Cardiac fibroblast (primary cell): ENCODE measurements around the gene APOBEC3H.

Source experiments
- DNase-seq, 2 donors: peaks; one replicate each; pipeline versions ENCODE4 v3.0.0 to v3.0.0-alpha.2; 2010; ENCODE audit warnings: low read depth in 2 of 2
- H3K4me3 ChIP-seq, 2 donors: replicated peaks in 1 of 2; 1 replicate in 1 of 2; 2 replicates in 1 of 2; pipeline ENCODE4 v1.5.1; 2011; ENCODE audit warnings: low read depth in 2 of 2, low read length in 2 of 2, mild to moderate bottlenecking in 2 of 2, moderate library complexity in 1 of 2
- TF ChIP-seq, protein P1 (sequence below): IDR thresholded peaks from one replicate; pipeline ENCODE4 v1.5.1; 2011; ENCODE audit warnings: low read depth, mild to moderate bottlenecking, low read length, inconsistent platforms

APOBEC3H gene

DNA sequence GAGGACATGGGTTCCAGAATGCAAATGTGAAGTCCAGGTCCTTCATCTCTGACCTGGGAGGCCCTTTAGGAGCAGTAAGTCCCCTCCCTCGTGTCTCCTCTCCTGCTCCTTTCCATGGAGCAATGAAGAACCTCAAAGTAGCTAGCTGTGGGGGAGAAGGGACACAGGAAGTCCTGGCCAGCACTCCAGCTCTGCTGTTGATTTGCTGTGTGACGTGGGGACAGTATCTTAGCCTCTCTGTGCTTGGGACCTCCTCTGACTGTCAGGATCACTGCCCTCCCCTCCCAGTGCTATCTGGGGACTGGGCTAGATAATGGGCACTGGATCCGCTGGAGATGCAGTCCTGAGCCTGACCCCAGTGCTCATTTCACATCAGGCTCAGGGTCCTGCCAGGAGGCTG lies 1.1 kb upstream of the APOBEC3H start:
- DNase-seq = no peak
- TF ChIP-seq, protein P1, sequence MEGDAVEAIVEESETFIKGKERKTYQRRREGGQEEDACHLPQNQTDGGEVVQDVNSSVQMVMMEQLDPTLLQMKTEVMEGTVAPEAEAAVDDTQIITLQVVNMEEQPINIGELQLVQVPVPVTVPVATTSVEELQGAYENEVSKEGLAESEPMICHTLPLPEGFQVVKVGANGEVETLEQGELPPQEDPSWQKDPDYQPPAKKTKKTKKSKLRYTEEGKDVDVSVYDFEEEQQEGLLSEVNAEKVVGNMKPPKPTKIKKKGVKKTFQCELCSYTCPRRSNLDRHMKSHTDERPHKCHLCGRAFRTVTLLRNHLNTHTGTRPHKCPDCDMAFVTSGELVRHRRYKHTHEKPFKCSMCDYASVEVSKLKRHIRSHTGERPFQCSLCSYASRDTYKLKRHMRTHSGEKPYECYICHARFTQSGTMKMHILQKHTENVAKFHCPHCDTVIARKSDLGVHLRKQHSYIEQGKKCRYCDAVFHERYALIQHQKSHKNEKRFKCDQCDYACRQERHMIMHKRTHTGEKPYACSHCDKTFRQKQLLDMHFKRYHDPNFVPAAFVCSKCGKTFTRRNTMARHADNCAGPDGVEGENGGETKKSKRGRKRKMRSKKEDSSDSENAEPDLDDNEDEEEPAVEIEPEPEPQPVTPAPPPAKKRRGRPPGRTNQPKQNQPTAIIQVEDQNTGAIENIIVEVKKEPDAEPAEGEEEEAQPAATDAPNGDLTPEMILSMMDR = no peak
- no peak overlapping the region for H3K4me3 ChIP-seq

DNA sequence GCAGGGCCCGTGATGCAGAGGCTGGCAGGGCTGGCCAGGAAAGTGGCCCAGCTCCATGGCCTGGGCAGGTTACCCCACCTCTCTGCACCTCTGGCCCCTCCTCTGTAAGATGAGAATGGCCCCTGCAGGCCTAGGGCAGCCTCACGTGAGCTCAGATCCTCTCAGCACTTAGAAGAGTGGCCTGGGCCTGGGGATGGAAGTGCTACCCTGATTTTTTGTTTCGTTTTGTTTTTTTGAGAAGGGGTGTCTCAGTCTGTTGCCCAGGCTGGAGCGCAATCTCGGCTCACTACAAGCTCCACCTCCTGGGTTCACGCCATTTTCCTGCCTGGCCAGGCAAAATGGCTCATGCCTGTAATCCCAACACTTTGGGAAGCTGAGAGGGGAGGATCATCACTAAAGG lies 982 bp downstream of the APOBEC3H start:
- DNase-seq = no peak
- TF ChIP-seq, protein P1 = no peak
- no peak overlapping the region for H3K4me3 ChIP-seq

DNA sequence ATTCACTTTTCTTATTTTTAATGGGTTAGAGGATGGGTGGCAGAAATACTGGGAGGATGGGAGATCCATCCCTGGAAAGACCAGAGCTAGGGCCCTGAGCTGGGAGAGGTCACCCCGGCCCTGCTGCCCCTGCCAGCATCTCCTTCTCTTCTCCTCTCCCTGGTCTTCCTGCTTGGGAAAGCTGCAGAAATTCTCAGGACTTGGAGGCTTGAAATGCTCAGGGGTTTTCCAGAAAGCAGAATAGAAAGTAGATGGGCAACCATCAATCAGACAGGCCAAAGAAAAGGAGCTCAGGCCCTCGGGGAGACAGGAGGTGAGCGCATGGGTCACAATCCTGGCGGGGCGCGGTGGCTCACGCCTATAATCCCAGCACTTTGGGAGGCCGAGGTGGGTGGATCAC lies 1.5 kb downstream of the APOBEC3H start:
- no peak for DNase-seq
- no peak overlapping the region for H3K4me3 ChIP-seq
- TF ChIP-seq, protein P1 = no peak

DNA sequence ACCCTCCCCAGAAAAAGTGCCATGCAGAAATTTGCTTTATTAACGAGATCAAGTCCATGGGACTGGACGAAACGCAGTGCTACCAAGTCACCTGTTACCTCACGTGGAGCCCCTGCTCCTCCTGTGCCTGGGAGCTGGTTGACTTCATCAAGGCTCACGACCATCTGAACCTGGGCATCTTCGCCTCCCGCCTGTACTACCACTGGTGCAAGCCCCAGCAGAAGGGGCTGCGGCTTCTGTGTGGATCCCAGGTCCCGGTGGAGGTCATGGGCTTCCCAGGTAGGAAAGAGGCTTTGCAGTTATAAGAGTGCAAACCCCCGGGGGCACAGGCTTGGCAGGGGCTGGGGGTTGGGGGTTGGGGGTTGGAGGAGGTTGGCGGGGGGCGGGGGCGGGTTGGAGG lies 4.2 kb downstream of the APOBEC3H start:
- H3K4me3 ChIP-seq = no peak overlapping the region
- no peak for DNase-seq
- TF ChIP-seq, protein P1 = no peak

DNA sequence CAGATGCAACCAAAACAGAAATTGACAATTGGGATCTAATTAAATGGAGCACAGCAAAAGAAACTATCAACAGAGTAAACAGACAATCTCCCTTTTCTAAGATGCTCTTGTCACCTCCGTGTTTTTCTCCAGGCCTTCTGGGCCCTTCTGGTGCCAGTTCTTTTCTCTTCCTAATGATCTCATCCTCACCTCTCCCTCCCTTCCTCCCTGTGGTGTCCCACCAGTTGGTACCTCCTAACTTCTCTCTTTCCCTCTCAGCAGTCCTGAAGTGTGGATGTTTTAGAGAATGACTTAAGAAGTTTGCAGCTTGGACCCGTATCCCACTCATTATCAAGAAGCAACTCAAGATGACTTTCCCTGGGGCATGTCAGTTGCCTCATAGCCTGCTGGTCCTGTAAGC lies 6.4 kb downstream of the APOBEC3H start:
- DNase-seq = no peak
- H3K4me3 ChIP-seq = no peak overlapping the region
- TF ChIP-seq, protein P1 = no peak

DNA sequence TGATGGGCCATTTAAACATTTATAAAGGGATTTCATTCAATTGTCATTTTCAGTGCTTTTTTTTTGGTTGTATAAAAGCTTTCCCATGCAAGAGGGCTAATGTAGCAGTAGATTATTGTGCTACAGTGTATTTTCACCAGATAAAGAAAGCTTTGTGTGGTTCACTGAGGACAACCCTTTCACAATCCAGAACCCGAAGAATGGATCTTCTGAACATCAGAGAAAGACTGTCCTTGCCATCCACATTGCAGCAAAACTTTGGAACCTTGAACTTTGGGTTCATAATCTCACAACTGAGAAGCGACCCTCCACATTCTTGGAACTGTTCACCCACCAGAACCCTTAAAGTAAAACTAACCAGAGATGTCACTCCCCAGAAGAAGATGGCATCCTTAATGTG lies 9.3 kb downstream of the APOBEC3H start:
- DNase-seq = no peak
- no peak overlapping the region for H3K4me3 ChIP-seq
- TF ChIP-seq, protein P1 = no peak

DNA sequence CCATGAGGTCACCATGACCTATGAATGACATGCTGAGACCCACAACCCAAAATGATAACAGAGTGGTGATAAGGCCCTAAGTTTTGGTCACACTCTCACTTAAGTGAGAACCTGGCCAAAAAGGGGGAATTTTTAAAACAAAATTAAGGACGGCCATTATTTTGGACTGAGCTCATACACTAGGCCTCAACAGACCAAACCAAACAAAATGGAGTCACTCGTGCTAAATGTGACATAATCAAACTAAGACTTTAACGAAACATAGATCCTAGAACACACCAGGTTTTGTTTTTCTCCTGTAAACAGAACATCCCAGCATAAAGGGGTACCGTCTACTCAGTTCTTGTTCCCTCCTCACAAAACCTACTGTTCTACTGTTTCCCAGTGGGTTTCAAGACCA lies 11.4 kb downstream of the APOBEC3H start:
- no peak overlapping the region for H3K4me3 ChIP-seq
- DNase-seq = no peak
- TF ChIP-seq, protein P1 = no peak
